Right ventricle myocardium inferior (tissue), 1 donor: ENCODE results near the gene SEMA4F. TPM values are rescaled to one million over a fixed set of nuclear protein-coding genes. Genes with fewer than 3 reads are reported as not detected.

ENCODE experiments used
- ATAC-seq: fragments of 200-7000 bp; cut with Tn5 transposase; one replicate; pipeline ENCODE4 v1.9.1; 2020; ENCODE audit warnings: mild to moderate bottlenecking, moderate library complexity
- DNase-seq: peaks from one replicate; pipeline ENCODE4 v3.0.0; 2021; ENCODE audit errors: missing footprints
- intact Hi-C: fragments of 100-400 bp; cut with DNase I; formaldehyde crosslinking; loops from one replicate; pipeline ENCODE4 v1.11.0; 2022
- total RNA-seq: library from RNA; stranded (reverse); fragmentation: NEBNext Ultra II Directional; extraction: Animal tissue kit (Norgen Biotek cat#: 25700); gene quantifications from one replicate; pipeline ENCODE4 v1.2.1, GENCODE V29; 2021
- donor health status: DM: no; HTN: yes; CAD: no; lungs with severe emphysema.

SEMA4F gene
- total RNA-seq, 1 donor from 2014 or later, result 3.7 TPM

GRCh38 chr2:74728842-74729241, 74.8 kb downstream of the SEMA4F start:
- intact Hi-C loops, result no loop called here
- DNase-seq (no peak), ATAC-seq (no peak)

- intact Hi-C loops, result no loop called here
- ATAC-seq, result no peak
- DNase-seq, result no peak
Measured at GRCh38 chr2:74730530-74730929, 76.5 kb downstream of the SEMA4F start.

Other genes starting within 250 kb of the SEMA4F start
- gene C2orf81, start 232.6 kb upstream of the SEMA4F start, total RNA-seq, result 1.1 TPM
- gene WDR54, start 232.5 kb upstream of the SEMA4F start, total RNA-seq, result 3.0 TPM
- 16.4 TPM for gene RTKN, start 212.3 kb upstream of the SEMA4F start, total RNA-seq
- gene INO80B, start 199.2 kb upstream of the SEMA4F start, total RNA-seq, result 15.7 TPM
- 44.3 TPM for gene WBP1, start 195.8 kb upstream of the SEMA4F start, total RNA-seq
- gene MOGS, start 188.9 kb upstream of the SEMA4F start, total RNA-seq, result 20.7 TPM
- gene MRPL53, start 181.6 kb upstream of the SEMA4F start, total RNA-seq, result 167 TPM
- 8.3 TPM for gene CCDC142, start 171.2 kb upstream of the SEMA4F start, total RNA-seq
- gene TTC31, start 171.2 kb upstream of the SEMA4F start, total RNA-seq, result 12.2 TPM
- gene LBX2, start 154.6 kb upstream of the SEMA4F start, total RNA-seq, result 0.43 TPM
- gene PCGF1, start 146.6 kb upstream of the SEMA4F start, total RNA-seq, result 26.7 TPM
- gene TLX2, start 139.8 kb upstream of the SEMA4F start, total RNA-seq, result not detected
- gene DQX1, start 128.0 kb upstream of the SEMA4F start, total RNA-seq, result not detected
- gene AUP1, start 124.5 kb upstream of the SEMA4F start, total RNA-seq, result 53.7 TPM
- gene HTRA2, start 124.3 kb upstream of the SEMA4F start, total RNA-seq, result 29.2 TPM
- gene LOXL3, start 100.3 kb upstream of the SEMA4F start, total RNA-seq, result 4.8 TPM
- gene DOK1, start 99.5 kb upstream of the SEMA4F start, total RNA-seq, result 4.9 TPM
- gene M1AP, start 5.9 kb upstream of the SEMA4F start, total RNA-seq, result not detected
- gene HK2, start 179.9 kb downstream of the SEMA4F start, total RNA-seq, result 5.4 TPM